ENCODE data around the gene MAP2K1.

The MAP2K1 gene

DNA sequence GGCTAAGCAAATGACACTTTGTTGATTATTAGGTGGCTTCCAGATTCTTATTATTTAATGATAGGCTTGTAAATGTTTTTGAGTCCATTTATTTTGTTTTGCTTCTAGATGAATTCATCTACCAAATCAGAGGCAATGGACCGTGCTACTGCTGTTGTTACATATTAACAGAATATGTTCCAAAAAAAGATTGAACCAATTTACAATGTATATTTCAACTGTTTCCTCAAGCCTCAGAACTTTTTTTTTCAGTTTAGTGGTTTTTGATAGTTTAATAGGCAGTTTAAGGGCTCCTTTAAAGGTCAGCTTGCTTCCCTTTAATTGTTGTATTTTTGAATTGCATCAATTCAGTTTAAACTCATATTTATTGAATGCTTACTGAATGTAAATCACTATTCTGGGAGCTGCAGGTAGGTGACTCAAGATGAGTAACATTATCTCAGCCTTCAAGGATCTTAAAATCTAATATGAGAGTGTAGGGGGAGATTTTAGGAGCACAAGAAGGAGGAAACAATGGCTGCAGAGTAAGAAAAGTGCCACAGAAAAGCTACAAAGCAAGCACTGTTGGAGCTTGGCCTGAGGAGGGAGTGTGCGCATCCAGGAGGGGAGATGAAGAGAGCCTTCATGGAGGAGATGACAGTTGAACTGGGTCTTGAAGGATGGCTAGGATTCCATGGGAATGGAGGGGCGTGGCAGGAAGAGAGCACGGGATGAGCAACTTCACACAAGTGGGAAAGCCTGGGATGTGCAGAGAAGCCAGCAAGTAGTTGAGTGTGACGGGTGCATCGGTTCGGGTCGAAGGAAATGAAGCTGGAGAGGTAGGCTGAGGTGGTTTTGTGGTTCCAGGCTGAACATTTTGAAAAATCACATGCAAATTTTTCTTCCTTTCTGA, 14.7 kb downstream of the MAP2K1 start:
- Histone ChIP-seq H3K4me3 (no peak overlapping the region), H3K9me3 (no peaks in the 10 kb centered on the region), H3K4me1 (peaks cover 0 to 36% (median 22%) of the 10 kb centered on the region in 4 donors), H3K36me3 (peaks cover 4 to 10% (median 9%) of the 10 kb centered on the region in 3 donors), H3K27me3 (no peaks in the 10 kb centered on the region), H3K27ac (no peak overlapping the region)
- TF ChIP-seq, protein P1, sequence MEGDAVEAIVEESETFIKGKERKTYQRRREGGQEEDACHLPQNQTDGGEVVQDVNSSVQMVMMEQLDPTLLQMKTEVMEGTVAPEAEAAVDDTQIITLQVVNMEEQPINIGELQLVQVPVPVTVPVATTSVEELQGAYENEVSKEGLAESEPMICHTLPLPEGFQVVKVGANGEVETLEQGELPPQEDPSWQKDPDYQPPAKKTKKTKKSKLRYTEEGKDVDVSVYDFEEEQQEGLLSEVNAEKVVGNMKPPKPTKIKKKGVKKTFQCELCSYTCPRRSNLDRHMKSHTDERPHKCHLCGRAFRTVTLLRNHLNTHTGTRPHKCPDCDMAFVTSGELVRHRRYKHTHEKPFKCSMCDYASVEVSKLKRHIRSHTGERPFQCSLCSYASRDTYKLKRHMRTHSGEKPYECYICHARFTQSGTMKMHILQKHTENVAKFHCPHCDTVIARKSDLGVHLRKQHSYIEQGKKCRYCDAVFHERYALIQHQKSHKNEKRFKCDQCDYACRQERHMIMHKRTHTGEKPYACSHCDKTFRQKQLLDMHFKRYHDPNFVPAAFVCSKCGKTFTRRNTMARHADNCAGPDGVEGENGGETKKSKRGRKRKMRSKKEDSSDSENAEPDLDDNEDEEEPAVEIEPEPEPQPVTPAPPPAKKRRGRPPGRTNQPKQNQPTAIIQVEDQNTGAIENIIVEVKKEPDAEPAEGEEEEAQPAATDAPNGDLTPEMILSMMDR (IDR thresholded peaks at IDR 0.05) = no peak
- intact Hi-C loops (cut with DNase I; ENCODE audit: low total_unique reads) = loop anchor here (2.0 kb wide), 1 partner anchor 57 kb away; no protein-coding TSS in a partner anchor
- no peak for DNase-seq

DNA sequence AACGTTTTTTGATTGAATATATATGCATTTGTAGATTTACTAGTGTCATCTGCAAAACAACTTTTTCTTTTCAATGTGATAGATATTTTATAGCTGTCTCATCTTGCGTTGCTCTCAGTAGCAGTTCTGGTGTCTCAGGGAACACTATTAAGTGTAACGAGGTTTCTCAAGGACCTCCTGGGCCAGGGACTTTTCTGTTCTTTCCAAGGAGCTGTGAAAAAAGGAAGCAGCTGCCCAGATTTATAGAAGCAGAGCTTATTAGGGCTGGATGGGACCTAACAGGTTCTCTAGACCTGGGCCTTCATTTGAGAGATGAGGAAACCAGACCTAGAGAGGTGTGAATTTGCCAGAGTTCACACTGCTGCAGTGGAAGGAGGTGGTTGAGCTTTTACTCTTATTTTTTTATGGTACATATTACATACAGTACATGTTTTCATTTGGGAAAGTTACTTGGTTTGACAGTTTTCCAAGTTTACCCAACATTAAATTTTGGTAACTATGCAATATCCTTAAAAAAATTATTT, 16.1 kb downstream of the MAP2K1 start:
- Histone ChIP-seq H3K9me3 (no peaks in the 10 kb centered on the region), H3K27ac (no peak overlapping the region), H3K4me3 (no peak overlapping the region), H3K36me3 (peaks cover 4 to 10% (median 6%) of the 10 kb centered on the region in 3 donors), H3K4me1 (peaks cover 0 to 43% (median 22%) of the 10 kb centered on the region in 4 donors), H3K27me3 (no peaks in the 10 kb centered on the region)
- intact Hi-C loops (cut with DNase I; ENCODE audit: low total_unique reads) = no loop called here
- DNase-seq = no peak
- TF ChIP-seq, protein P1 (IDR thresholded peaks at IDR 0.05) = no peak

DNA sequence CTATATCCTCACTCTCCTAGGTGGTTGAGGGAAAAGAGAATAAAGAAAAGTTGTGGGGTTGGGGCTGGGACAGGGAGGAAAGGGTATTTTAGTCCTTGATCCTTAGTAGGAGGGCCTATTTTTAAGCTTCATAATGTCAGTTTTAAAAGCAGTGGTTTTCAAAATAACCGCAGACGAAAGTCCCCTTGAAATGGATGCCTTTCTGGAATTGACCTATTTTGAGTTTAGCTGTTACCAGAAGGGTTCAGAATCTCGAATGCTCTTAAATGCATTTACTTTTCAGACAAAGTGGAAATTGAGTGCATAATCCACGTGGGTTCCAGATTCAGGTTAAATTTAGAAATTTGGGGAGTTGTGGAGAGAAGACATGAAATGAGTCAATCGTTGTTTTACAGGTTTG, 16.6 kb downstream of the MAP2K1 start:
- DNase-seq = no peak
- Histone ChIP-seq H3K36me3 (peaks cover 4 to 10% (median 6%) of the 10 kb centered on the region in 3 donors), H3K27me3 (no peaks in the 10 kb centered on the region), H3K4me3 (no peak overlapping the region), H3K4me1 (peaks cover 0 to 43% (median 22%) of the 10 kb centered on the region in 4 donors), H3K9me3 (no peaks in the 10 kb centered on the region), H3K27ac (no peak overlapping the region)
- TF ChIP-seq, protein P1 (IDR thresholded peaks at IDR 0.05) = no peak
- intact Hi-C loops (cut with DNase I; ENCODE audit: low total_unique reads) = no loop called here

DNA sequence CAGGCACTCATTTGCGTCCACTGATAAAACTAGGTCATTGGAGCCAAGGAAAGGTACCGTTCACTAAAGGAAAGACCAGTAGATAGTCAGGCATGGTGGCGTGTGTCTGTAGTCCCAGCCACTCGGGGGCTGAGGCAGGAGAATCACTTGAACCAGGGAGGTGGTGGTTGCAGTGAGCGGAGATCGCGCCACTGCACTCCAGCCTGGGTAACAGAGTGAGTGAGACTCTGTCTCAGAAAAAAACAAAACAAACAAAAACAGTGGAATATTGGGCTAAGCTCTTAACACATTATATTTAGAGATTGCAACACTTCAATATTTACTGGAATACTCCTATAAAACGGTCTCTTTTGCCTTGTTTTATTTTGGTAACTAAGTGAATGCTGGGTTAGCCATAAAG, 17.4 kb downstream of the MAP2K1 start:
- intact Hi-C loops (cut with DNase I; ENCODE audit: low total_unique reads) = no loop called here
- TF ChIP-seq, protein P1 (IDR thresholded peaks at IDR 0.05) = no peak
- Histone ChIP-seq H3K27ac (no peak overlapping the region), H3K27me3 (no peaks in the 10 kb centered on the region), H3K4me3 (no peak overlapping the region), H3K36me3 (peaks cover 3 to 6% (median 6%) of the 10 kb centered on the region in 3 donors), H3K9me3 (no peaks in the 10 kb centered on the region), H3K4me1 (peaks cover 0 to 43% (median 22%) of the 10 kb centered on the region in 4 donors)
- no peak for DNase-seq

DNA sequence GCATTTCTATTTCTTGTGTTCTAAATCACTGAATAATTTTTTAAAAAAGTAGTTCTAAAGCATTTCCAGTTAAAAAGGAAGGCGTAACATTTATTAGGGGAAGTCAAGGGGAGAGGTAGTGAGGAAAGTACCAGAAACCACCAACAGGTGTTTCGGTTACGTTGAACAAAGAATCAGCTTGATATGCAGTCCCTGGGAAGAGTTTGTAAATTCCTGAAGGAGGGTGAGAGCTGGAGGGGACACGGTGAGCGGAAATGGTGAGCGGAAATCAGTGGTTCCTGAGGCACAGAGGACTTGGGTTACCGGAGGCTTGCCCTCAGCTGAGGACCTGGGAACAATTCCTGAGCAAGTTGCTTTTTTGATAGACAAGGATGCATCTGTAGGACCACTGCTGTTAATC, 17.8 kb downstream of the MAP2K1 start:
- H3K4me1 ChIP-seq = peaks cover 0 to 43% (median 22%) of the 10 kb centered on the region in 4 donors
- peaks cover 0 to 2% (median 1%) of the 10 kb centered on the region in 3 donors for H3K36me3 ChIP-seq
- no peak overlapping the region for H3K27ac ChIP-seq
- no peak for DNase-seq
- TF ChIP-seq, protein P1 (IDR thresholded peaks at IDR 0.05) = no peak
- no peaks in the 10 kb centered on the region for H3K27me3 ChIP-seq
- H3K4me3 ChIP-seq = no peak overlapping the region
- intact Hi-C loops (cut with DNase I; ENCODE audit: low total_unique reads) = no loop called here
- no peaks in the 10 kb centered on the region for H3K9me3 ChIP-seq
